ENCODE measurements around the gene AIRE.

- TF ChIP-seq EZH2 (IDR thresholded peaks at IDR 0.05; ENCODE audit: low read length, missing control alignments) (no peak), CTCF (conservative IDR thresholded peaks at IDR 0.05 in 1 of 2, IDR thresholded peaks at IDR 0.05 in 1 of 2; ENCODE audit: low read depth in 1 of 2, low read length in 2 of 2) (no peak)
These were observed 11.2 kb downstream of the AIRE start for GRCh38 chr21:44296916-44297315.

Data from fibroblast of lung (primary cell).